Left forelimb (tissue), 1 donor: ENCODE results near the gene COL4A2.

Experiments used
- DNase-seq: peaks from one replicate; pipeline ENCODE4 v3.0.0-alpha.2; 2018; ENCODE audit warnings: low spot score

COL4A2 gene

DNA sequence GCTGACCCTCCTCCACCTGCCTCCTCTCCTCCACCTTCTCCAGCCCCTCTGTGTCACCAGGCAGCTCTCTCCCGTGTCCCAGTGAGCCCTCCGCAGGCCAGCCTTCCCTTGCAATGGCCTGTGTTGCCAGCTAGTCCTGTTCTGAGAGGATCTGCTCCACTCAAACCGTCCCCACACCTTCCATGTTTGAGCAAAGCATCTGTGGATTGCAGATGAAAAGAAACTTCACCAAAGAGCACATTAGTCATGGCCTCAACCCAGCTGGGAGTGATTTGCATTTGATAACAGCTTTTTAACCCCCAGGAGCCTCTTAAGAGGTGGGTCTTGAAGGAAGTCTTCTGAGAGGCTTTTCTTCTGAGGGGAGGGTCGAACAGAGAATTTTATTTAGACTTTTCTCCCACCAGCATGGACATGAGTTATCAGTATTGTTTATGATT is 72.8 kb downstream of the COL4A2 start:
- no peak for DNase-seq

- DNase-seq: no peak
Observed at GRCh38 chr13:110380359-110381028, 73.4 kb downstream of the COL4A2 start.

- no peak for DNase-seq
Observed at GRCh38 chr13:110381029-110381360, 73.9 kb downstream of the COL4A2 start.

- no peak for DNase-seq
Observed at GRCh38 chr13:110382229-110382628, 75.1 kb downstream of the COL4A2 start.

- DNase-seq: no peak
Observed at GRCh38 chr13:110382830-110383229, 75.7 kb downstream of the COL4A2 start.

DNA sequence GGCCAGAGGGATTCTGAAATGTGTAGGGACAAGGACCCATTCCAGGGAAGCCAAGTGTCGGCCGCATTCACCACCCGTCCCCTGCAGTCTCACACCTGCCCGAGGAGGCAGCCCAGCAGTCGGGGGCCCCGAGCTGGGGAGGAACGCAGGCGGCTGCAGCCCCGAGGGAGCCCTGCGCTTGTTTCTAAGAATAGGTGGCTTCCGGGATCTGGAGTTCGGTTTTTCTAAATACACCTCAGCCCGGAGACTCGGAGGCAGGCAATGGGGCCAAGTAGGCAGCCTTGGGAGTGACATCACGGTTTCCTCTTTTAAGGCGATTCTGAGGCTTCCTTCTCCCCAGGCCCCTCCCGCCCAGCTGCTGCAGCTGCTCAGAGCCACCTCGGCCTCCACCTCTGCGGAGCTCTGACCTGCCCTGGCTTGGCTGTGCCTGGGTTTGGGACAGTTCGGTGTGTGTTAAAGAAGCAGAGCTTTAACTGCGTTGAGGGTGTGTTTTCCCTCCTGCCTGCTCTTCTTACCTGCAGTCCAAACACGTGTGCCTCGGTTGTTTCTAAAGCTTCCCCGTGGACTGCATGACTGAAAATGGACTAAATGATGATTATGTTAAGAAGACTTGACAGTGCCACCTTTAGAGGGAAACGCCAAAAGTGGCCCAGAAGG is 80.5 kb downstream of the COL4A2 start:
- DNase-seq: peak; percentile 86

DNA sequence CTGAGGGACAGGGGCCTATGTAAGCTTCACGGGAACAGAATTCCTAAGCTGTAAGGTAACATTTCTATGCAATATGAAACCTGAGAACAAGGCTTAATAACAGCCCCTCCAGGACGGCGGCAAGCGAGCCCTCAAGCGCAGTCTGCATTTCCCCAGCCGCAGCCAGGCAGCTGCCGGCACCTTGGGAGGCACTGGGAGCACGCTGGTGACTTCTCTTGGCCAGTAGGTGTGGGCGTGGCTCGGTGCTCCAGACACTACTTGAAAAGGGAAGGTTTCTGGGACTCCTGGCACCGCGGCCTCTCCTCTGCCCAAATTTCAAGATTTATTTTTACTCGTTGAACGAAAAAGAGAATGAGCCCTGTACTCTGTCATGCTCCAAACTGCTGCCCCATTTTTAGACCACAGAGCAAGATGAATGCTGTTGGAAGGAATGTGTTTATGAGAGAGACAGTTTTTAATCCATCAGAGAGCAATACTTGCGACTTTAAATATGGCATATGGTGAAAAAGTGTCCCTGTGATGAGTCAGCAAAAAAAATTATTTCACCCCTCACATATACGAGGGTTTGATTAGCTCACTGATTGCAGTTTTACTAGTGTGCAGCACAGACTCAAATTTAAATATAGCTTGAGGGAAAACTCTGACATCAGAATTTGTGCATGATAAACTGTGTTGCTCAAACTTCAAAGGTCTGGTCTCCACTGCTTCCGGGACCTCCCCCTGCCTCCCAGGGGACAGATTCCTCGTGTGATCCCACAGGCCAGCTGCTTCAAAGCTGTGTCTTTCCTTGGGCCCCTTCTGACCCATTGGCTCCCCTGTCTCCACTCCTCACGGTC is 81.2 kb downstream of the COL4A2 start:
- DNase-seq: no peak

DNA sequence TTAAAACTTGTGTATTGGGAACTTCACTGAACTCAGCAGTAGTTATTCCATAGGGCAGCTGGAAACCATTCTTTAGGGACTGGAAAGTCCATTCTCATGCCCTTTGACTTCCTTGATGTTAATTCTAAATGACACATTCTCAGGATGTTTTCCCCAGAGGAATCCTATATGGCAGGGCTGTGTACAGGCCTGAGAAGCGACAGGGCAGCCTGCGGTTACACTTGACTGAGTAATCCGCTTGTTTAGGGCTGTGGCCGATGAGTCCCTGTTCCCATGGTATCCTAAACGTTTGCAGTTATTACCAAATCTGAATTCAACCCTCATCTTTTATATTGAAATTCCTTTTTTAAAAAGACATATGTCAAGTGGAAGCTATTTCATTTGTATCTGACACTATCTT is 83.5 kb downstream of the COL4A2 start:
- DNase-seq: no peak

DNA sequence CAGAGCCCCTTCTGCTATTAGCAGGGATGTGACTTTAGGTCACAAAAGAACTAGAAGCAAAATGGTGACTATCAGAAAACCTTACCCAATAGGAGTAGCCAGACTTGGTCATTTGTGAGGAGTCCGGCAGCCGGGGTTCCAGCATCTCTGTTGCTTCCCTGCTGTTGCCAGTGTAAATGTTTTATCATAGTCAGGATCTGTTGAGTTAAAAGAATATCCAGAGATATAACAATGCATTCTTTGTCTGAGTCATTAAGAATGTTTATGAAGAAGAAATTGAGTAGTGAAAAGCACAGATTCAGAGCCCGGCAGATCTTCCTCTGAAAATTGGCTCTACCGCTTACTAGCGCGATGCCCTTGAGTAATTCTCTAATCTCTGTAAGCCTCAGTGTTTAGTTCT is 84.2 kb downstream of the COL4A2 start:
- no peak for DNase-seq

DNA sequence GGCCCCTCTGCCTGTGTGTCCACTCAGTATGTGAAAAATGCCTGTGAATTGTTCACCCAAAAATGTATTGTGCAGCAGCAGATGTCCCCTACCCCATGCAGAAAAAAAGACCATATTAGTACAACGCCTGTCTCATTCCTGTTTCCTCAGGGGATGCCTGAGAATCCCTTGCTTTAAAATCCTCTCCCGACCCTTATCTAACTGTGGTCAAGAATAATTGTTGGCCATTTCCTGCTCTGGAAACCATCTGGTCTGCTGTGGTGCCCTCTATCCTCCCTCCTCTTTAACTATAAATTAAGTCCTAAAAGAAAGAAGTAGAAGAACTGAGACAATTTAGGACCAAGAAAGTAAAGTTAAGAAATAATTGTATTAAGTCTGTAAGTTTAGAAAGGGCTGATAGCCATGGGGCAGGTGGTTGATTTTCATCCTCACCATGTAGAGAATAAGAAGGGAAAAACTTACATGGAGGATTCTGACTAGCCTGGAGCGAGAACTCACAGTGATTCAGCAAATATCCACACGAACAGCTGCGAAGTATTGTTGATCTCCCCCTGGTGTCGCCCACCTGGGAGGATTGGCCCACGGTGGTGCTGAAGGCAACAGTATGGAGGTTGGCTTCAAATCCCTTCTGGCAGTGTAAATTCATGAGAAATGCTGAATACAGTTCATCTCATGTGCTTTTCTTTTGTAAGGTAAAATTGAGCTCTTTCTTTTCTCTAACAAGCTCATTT is 85.6 kb downstream of the COL4A2 start:
- DNase-seq: no peak

- no peak for DNase-seq
Observed at GRCh38 chr13:110393761-110394160, 86.7 kb downstream of the COL4A2 start.

DNA sequence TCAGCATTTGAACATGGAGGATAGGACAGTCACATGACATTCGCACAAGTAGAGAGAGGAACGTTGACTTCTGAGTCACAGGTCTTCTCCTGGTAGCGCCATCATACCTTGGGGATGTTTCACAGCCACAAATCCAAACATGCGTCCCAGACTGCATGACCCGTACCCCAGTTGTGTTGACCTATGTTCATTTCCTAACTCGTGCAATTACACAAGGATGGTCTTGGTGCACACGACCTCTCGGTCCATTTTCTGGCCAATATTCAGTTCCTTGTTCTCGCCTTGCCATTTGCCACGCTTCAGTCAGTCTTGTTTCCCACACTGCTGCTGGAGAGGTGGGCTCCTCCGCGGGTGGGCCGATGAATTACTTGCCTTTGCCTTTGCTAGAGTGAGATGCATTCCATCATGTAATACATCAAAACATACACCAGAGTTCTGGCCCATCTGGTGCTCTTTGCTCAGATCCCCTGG is 87.3 kb downstream of the COL4A2 start:
- DNase-seq: peak; percentile 40

GRCh38 chr13:110395616-110396015 is 88.5 kb downstream of the COL4A2 start:
- DNase-seq: peak; percentile 25

- peak; percentile 25 for DNase-seq
Observed at GRCh38 chr13:110396476-110396875, 89.4 kb downstream of the COL4A2 start.

DNA sequence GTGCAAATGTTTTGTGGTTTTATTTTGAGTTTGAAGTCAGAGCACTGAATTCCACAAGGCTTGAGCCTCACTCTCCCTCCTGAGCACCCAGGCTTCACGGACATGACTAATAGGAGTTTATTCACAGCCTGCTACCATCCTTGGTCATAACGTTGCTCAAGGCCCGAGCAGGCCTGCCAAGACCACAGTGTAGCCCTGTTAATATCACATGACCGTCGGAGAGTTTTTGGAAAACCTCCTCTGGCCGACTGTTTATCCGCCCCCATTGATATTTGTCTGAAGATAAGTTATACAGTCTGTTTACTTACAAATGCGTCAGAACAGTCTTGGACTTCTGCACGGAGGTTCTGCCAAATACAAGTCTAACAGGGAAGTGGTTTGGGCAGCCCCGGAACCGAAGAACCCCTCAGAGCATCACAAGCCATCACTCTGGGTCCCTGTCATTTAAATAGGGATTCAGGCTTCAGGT is 89.9 kb downstream of the COL4A2 start:
- peak; percentile 66 for DNase-seq

GRCh38 chr13:110397436-110398115 is 90.5 kb downstream of the COL4A2 start:
- DNase-seq: peak; percentile 65

DNA sequence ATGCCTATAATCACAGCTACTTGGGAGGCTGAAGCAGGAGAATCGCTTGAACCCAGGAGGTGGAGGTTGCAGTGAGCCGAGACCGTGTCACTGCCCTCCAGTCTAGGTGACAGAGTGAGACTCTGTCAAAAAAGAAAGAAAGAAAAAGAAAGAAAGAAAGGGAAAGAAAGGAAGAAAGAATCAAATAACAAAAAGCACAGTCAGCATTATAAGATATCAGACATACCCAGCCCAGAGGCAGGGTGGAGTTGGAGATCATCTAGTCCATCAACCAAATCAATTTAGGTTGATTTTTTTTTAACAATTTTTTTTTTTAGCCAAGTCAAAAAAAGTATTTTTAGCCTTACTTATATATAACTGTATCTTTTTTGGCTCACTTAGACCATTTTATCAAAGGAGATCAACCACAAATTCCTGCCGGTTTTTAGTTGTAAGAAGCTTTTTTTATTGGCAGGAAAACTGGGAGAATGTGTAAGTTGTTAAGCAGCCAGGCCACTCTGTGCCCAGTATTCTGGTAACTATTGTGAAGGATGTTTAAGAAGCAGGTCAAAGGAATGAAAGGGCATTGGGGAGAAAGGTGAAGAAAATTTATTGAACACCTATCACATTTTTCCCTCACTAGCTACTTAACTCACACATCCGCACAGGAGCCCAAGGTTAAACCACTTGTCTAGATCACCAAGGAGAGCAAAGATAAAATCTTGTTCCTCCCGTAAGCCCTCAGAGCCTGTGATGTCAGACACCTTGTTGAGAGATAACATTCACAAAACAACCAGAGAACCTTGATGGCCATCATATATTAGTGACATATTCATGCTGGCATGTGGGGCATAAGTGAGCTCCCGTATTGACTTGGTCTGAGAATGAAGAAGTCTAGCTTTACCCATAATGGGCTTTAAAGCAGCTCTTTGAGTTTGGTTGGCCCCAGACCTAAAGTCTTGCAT is 91.8 kb downstream of the COL4A2 start:
- peak; percentile 23 for DNase-seq

DNA sequence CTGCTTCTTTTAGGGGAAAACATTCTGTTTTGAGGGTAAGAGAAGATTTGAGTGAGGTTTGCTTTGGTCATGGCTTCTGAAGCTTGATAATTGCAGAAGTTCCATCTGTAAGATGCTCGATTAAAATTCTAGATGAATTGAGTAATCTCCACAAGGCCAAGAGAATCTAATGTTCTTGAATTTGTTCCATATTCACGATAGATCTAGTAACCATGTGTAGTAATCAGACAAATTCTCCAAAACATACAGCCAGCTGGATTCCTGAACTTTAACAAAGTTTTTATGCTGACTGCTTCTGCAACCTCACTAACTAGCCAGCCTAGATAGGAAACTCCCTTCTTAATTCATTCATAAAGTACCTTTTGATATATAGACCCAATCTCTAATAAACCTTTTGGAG is 92.7 kb downstream of the COL4A2 start:
- DNase-seq: no peak

GRCh38 chr13:110400786-110401533 is 93.9 kb downstream of the COL4A2 start:
- peak; percentile 20 for DNase-seq
